GM18499 (cell line): Measurements from ENCODE around the gene DUSP19.

Experiments used
- ATAC-seq: cut with Tn5 transposase; IDR thresholded peaks from one replicate; pipeline ENCODE4 v1.9.1; 2021; ENCODE audit warnings: moderate number of reproducible peaks; ENCODE audit not compliant: insufficient read depth, unreplicated experiment

DUSP19 gene

DNA sequence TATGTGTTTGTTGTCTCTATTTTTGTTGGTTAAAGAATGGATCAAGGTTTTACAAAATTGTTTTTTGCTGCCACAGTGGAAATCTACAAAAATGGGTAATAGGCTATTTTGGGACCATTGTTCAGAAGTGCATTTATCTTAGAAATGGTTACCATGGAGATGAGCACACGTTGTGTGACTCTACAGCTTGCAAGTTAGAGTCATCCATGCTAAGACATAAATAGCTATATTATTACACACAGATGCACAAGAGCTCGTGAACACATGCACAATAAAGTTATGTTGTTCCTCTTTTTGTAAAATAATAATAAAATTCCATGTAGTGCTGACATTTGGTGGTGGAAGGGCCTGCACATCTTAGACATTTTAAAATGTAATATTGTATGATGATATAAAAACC lies 15.5 kb upstream of the DUSP19 start:
- ATAC-seq: peak; percentile 87

DNA sequence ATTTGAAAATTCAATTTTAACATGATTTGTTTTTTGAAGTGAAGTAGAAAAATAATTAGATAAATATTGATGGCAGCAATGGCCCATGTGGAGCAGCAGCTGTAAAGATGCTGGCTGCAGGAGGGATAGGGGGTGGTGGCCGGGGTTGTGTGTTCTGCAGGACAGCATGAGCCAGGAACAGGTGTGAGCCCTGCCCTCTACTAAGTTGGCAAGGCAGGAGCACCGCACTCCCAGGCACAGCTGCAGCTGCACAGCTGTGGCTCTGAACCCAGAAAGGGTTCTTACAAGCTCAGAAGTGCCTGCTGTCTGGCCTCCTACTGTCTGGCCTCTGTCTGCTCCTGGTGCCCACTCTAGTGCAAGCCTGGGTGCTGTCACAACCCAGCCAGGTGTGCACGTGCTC lies 10.0 kb upstream of the DUSP19 start:
- ATAC-seq: no peak

GRCh38 chr2:183069174-183069573 lies 9.4 kb upstream of the DUSP19 start:
- ATAC-seq: no peak

DNA sequence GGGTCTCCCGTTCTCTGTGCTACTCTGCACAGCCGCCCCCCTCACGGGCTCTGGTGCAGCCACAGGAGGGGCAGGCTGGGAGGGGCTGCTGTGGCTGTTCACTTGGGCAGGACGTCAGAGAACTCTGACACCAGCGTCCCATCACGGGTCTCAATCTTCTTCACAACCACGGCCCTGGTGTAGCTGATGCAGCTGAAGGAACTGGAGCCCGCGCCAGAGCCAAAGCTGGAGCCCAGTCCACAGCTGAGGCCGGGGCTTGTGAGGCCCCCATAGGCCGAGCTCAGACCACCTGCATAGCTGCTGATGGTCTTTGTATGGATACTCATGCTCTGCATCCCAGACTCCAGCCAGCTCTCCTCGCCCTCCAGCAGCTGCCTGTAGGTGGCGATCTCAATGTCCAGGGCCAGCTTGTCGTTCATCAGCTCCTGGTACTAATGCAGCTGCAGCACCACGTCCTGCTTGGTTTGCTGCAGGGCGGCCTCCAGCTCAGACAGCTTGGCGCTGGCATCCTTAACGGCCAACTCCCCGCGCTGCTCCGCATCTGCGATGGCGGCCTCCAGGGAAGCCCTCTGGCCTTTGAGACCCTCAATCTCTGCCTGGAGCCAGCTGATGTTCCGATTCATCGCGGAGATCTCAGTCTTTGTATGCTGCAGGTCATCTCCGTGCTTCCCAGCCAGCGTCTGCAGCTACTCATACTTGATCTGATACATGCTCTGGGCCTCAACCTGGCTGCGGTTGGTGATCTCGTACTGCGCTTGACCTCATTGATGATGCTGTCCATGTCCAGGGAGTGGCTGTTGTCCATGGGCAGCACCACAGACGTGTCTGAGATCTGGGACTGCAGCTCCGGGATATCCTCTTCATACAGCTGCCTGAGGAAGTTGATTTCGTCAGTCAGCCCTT lies 7.4 kb upstream of the DUSP19 start:
- no peak for ATAC-seq

- ATAC-seq: no peak
Observed at GRCh38 chr2:183072177-183072576, 6.4 kb upstream of the DUSP19 start.

DNA sequence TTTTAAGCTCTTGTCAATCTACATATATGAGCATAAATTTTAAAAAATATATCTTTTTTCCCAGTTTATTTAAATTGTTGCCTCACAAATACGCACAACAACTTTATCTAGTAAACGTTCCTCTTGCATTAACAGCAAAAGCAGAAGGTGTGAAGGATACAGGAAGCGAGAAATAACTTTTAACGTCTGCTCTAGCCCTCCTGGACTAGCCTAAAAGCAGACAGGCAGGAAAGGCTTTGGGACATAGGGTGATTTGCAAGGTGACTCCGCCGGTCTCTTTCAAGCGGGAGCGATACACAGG lies 434 bp upstream of the DUSP19 start:
- ATAC-seq: no peak

GRCh38 chr2:183079139-183079775 lies 710 bp downstream of the DUSP19 start:
- ATAC-seq: peak; percentile 13

GRCh38 chr2:183081911-183082310 lies 3.4 kb downstream of the DUSP19 start:
- no peak for ATAC-seq

DNA sequence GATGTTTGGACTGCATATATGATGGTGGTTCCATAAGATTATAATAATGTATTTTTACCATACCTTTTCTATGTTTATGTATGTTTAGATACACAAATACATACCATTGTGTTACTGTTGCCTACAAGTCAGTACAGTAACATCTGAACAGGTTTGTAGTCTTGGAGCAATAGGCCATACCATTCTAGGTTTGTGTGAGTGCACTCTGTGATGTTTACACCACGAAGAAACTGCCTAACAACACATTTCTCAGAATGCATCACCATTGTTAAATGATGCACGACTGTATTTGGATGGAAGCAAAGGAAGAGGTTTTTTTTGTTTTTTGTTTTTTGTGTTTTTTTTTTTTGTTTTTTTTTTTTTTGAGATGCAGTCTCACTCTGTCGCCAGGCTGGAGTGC lies 9.5 kb downstream of the DUSP19 start:
- peak; percentile 38 for ATAC-seq

- peak; percentile 38 for ATAC-seq
Observed at GRCh38 chr2:183089192-183089851, 10.8 kb downstream of the DUSP19 start.

- no peak for ATAC-seq
Observed at GRCh38 chr2:183091318-183091953, 12.9 kb downstream of the DUSP19 start.

- no peak for ATAC-seq
Observed at GRCh38 chr2:183091954-183092345, 13.4 kb downstream of the DUSP19 start.

DNA sequence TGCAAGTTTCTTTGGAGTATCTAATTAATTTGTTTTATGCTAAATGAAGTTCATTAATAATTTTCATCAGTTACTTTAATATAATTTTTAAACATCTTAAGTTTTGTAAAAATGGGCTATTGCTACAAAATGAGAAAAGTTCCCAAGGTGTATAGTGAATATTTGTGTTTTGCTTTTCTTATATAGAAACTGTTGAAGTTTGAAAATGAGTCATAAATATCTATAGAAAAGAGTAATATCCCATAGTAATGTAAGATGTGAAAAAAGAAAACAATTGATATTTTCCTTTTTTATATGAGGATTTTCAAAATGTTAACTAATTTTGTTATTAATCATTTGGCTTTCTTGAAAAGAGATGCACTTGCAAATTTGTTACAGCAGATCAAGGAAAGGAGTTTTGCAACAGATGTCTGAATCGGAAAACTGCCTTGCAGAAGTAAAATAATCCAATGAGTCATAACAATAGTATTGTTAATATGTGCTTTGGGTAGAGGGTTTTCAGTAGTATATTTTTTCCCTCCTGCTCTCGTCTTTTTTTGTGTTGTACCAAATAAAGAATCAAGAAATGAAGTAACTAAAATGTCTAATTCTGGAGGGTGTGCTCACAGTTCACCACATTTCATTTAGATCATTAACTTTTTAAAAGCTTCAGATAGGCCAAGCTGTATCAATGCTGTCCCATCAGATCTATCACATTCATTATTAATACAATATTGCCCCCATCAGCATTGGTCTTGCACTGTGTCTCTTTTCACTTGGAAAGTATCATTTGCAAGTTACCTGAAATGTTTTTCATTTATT lies 15.5 kb downstream of the DUSP19 start:
- ATAC-seq: peak; percentile 79

DNA sequence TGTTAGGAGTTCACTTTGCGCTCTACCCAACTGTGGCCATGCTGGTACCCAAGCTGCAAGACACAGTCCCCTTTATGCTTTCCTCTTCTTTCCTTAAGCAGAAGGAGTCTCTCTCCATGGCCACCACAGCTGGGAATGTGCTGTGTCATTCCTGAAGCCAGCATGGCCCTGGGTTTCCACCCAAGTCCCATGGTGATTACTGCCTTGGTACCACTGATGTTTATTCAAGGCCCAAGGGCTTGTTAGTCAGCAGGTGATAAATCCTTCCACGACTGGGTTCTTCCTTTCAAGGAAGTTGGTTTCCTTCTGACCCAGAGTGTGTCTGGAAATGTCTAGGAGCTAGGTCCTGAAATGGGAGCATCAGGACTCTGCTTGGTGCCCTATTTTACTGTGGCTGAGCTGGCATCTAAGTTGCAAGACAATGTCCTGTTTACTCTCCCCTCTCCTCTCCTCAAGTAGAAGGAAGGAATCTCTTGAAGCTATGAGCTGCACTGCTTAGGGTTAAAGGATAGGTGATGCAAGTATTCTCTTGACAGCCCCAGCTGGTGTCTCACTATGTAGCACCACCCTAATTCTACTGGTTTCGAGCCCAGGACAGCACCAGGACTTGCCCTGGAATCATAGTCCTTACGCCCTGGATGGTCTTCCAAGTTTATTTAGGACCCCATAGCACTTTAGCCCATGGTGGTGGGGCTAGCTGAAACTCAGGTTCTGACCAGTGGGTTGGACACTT lies 27.0 kb downstream of the DUSP19 start:
- ATAC-seq: no peak

GRCh38 chr2:183112577-183112976 lies 34.0 kb downstream of the DUSP19 start:
- no peak for ATAC-seq

- no peak for ATAC-seq
Observed at GRCh38 chr2:183113630-183114029, 35.1 kb downstream of the DUSP19 start.

- ATAC-seq: no peak
Observed at GRCh38 chr2:183117226-183117625, 38.7 kb downstream of the DUSP19 start.

DNA sequence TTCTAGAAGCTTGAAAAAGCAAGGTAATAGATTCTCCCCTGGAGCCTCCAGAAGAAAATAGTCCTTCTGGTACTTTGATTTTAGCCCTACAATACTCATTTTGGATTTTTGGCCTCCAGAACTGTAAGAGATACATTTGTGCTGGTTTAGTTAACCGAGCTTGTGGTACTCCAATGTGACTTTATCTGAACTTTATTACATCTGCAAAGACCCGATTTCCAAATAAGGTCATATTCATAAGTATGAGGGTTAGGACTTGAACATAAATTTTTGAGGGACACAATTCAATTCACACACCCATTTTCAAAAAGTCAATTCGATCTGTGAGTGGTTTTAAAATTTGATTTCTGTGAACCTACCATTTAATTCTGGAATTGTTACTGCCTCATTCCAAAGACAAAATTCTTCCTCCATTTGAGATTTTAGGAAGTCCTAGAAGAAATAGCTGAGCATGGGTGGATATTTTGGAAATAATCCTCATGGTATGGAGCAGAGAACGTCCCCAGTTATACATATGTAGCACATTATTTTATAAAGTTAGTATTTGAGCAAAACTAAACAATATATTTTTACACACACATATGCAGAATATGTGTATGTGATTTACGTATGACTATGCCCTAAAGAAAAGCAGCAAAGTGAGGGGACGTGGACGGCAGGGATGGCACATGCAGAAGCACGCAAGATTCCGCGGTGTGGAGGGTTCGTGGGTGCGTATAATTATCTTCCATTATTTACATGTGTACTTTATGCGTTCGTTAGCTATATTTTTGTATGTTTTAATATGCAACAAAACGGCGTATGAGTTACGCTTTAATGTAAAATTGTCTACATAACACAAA lies 44.8 kb downstream of the DUSP19 start:
- no peak for ATAC-seq

DNA sequence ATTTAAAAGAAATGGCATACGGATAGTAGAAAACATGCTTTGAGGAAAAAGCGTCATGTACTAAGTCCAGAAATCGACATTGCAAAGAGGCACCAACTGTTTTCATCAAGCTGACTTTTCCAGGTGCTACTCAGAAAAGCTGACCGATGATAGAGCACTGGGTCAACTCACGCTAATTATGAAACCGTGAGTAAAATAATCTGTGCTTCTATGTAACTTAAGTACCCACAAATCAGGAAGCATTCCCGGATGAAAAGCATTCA lies 45.3 kb downstream of the DUSP19 start:
- ATAC-seq: peak; percentile 2
